ENCODE results near the gene ROBO4.

Gene ROBO4

DNA sequence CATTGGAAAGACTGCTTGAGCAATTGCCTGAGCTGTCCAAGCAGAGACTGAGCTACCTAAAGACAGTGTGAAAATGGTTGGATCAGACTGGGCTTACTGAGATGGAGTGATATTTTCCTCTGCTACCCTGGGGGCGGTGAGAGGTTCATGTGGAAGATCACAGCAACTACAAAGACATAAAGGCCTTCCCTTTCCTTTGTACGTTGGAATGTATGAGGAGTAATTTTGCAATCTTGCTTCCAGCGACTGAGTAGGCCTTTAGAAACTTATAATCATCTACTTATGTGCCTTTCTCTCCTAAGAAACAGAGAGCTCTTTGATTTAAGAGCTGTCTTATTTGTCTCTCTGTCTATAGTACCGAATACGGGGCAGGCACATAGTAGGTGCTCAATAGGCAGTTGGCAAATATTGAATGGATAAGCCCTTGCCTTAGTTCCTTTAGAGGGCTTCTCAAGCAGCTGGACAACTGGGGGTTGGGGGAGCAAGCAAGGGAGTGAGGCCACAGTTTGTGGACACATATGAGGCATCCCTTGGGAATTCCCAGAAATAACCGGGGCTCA is 40.6 kb upstream of the ROBO4 start:
- Histone ChIP-seq H3K9me2 (replicated peaks; ENCODE audit: insufficient read depth, low read length) (no peaks in the 10 kb centered on the region), H3K9me3 (ENCODE audit: insufficient read depth, low read length) (no peaks in the 10 kb centered on the region), H3K79me2 (ENCODE audit: insufficient read depth, low read length) (no peaks in the 10 kb centered on the region), H3K36me3 (ENCODE audit: low read length) (no peaks in the 10 kb centered on the region), H3K27me3 (ENCODE audit: low read length) (no peaks in the 10 kb centered on the region), H3K9ac (ENCODE audit: low read length) (no peak overlapping the region), H3K4me3 (ENCODE audit: insufficient read depth, low read length, poor library complexity, severe bottlenecking) (no peak overlapping the region), H3K27ac (ENCODE audit: low read depth, low read length) (no peak overlapping the region), H3F3A (ENCODE audit: insufficient read depth) (no peaks in the 10 kb centered on the region), H3K4me2 (ENCODE audit: low read depth, low read length, poor library complexity, severe bottlenecking) (no peak overlapping the region), H4K20me1 (ENCODE audit: low read depth, low read length) (no peaks in the 10 kb centered on the region), H2AFZ (ENCODE audit: low read depth, low read length, severe bottlenecking) (no peak overlapping the region)
- TF ChIP-seq EZH2phosphoT487 (conservative IDR thresholded peaks at IDR 0.05; ENCODE audit: low read length), result no peak
- TF ChIP-seq, protein P1, sequence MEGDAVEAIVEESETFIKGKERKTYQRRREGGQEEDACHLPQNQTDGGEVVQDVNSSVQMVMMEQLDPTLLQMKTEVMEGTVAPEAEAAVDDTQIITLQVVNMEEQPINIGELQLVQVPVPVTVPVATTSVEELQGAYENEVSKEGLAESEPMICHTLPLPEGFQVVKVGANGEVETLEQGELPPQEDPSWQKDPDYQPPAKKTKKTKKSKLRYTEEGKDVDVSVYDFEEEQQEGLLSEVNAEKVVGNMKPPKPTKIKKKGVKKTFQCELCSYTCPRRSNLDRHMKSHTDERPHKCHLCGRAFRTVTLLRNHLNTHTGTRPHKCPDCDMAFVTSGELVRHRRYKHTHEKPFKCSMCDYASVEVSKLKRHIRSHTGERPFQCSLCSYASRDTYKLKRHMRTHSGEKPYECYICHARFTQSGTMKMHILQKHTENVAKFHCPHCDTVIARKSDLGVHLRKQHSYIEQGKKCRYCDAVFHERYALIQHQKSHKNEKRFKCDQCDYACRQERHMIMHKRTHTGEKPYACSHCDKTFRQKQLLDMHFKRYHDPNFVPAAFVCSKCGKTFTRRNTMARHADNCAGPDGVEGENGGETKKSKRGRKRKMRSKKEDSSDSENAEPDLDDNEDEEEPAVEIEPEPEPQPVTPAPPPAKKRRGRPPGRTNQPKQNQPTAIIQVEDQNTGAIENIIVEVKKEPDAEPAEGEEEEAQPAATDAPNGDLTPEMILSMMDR (IDR thresholded peaks at IDR 0.05; ENCODE audit: insufficient read depth, low read length, poor library complexity, severe bottlenecking), result no peak

DNA sequence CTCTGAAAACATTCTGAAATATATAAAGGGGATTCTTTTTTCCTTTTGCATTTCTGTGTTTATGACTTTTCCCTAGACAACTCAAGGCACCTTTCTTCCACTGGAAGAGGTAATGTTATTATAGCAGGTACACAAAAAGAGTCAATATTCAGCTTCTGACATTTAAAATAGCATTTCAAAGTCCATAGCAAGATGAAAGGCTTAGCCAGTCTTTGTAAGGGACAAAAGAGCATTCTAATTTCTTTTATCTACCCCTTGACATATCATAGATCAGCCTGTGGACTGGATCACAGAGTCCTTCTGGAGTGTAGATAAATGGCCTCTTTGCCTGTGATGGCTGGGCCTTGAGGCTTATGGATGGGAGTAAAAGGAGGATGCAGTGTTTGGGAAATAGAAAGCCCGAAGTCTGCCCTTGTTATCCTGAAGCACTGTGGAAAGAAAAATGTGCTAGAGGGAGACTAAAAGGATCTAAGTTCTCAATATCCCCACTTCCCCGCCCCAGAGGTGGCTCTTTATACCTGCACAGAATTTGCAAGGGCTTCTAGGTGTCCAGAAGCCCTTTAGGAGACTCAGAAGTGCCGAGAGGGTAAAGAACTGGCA is 39.8 kb upstream of the ROBO4 start:
- TF ChIP-seq, protein P1 (IDR thresholded peaks at IDR 0.05; ENCODE audit: insufficient read depth, low read length, poor library complexity, severe bottlenecking), result no peak
- TF ChIP-seq EZH2phosphoT487 (conservative IDR thresholded peaks at IDR 0.05; ENCODE audit: low read length), result no peak
- H2AFZ ChIP-seq (ENCODE audit: low read depth, low read length, severe bottlenecking), result no peak overlapping the region
- no peak overlapping the region for H3K9ac ChIP-seq (ENCODE audit: low read length)
- H3F3A ChIP-seq (ENCODE audit: insufficient read depth), result no peaks in the 10 kb centered on the region
- no peaks in the 10 kb centered on the region for H3K27me3 ChIP-seq (ENCODE audit: low read length)
- H3K36me3 ChIP-seq (ENCODE audit: low read length), result no peaks in the 10 kb centered on the region
- no peaks in the 10 kb centered on the region for H4K20me1 ChIP-seq (ENCODE audit: low read depth, low read length)
- H3K9me3 ChIP-seq (ENCODE audit: insufficient read depth, low read length), result no peaks in the 10 kb centered on the region
- H3K4me3 ChIP-seq (ENCODE audit: insufficient read depth, low read length, poor library complexity, severe bottlenecking), result no peak overlapping the region
- no peak overlapping the region for H3K4me2 ChIP-seq (ENCODE audit: low read depth, low read length, poor library complexity, severe bottlenecking)
- no peak overlapping the region for H3K27ac ChIP-seq (ENCODE audit: low read depth, low read length)
- no peaks in the 10 kb centered on the region for H3K79me2 ChIP-seq (ENCODE audit: insufficient read depth, low read length)
- no peaks in the 10 kb centered on the region for H3K9me2 ChIP-seq (replicated peaks; ENCODE audit: insufficient read depth, low read length)

DNA sequence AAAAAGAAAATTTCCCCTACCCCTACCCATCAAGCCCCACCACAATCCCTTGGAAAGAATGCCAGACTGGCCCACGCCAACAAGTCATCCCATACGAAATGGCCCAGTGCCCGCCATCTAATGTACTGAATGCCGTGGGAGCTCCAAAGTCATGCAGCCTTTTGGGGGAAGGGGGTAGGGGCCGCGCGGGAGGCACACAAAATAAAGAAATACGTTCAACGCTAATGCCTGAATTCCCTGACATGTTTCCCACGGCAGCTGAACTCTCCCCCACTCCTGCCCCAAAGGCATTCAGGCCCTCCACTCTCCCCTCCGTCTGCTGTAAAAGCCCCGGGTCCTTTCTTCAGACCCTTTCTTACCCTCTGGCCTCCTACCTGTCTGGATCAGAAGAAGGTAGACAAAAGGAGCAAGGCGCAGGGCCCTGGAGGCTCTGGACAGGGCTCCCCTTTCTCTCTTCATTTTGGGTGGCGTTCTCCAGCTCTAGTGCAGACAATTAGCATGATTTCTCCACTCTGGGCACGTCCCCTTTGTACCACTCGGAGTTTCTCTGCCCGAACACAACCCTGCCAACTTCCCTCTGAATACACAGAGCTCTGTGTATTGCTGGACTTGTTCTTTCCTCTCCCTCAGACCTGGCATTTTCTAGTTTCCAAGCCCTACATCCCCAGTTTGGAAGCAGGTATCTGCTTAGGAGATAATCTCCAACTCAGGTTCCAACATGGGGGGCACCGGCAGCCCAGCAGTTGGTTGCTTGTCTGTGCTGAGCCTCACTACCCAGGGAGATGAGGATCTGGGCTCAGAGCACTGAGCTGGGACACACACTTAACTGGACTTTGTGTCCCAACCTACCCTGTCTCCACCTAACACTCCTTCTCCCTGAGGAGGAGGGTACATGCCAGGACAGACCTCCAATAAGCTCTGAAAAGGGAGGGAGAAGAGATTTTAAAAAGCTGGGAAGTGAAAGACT is 38.2 kb upstream of the ROBO4 start, which contains the start of gene HEPACAM:
Gene HEPACAM, minus strand, starts transcription at position 500 of the 967 bp plus-strand sequence. Its CDS starts 41 bp downstream, at position 459.
- no peak within 1 kb of the TSS for H3K4me2 ChIP-seq (ENCODE audit: low read depth, low read length, poor library complexity, severe bottlenecking)
- H3F3A ChIP-seq (ENCODE audit: insufficient read depth), result no peaks in the 10 kb centered on the region
- H3K9ac ChIP-seq (ENCODE audit: low read length), result no peak within 1 kb of the TSS
- no peaks in the 10 kb centered on the region for H3K36me3 ChIP-seq (ENCODE audit: low read length)
- H3K9me3 ChIP-seq (ENCODE audit: insufficient read depth, low read length), result no peaks in the 10 kb centered on the region
- H3K27me3 ChIP-seq (ENCODE audit: low read length), result no peaks in the 10 kb centered on the region
- no peaks in the 10 kb centered on the region for H3K79me2 ChIP-seq (ENCODE audit: insufficient read depth, low read length)
- no peaks in the 10 kb centered on the region for H3K9me2 ChIP-seq (replicated peaks; ENCODE audit: insufficient read depth, low read length)
- H3K4me3 ChIP-seq (ENCODE audit: insufficient read depth, low read length, poor library complexity, severe bottlenecking), result no peak within 1 kb of the TSS
- no peak within 1 kb of the TSS for H2AFZ ChIP-seq (ENCODE audit: low read depth, low read length, severe bottlenecking)
- H3K27ac ChIP-seq (ENCODE audit: low read depth, low read length), result no peak within 1 kb of the TSS
- TF ChIP-seq, protein P1 (IDR thresholded peaks at IDR 0.05; ENCODE audit: insufficient read depth, low read length, poor library complexity, severe bottlenecking), result no peak
- TF ChIP-seq EZH2phosphoT487 (conservative IDR thresholded peaks at IDR 0.05; ENCODE audit: low read length), result no peak
- H4K20me1 ChIP-seq (ENCODE audit: low read depth, low read length), result no peaks in the 10 kb centered on the region

Measured in SU-DHL-6 (cell line).